ENCODE measurements around the gene PROX2.

Gene PROX2

DNA sequence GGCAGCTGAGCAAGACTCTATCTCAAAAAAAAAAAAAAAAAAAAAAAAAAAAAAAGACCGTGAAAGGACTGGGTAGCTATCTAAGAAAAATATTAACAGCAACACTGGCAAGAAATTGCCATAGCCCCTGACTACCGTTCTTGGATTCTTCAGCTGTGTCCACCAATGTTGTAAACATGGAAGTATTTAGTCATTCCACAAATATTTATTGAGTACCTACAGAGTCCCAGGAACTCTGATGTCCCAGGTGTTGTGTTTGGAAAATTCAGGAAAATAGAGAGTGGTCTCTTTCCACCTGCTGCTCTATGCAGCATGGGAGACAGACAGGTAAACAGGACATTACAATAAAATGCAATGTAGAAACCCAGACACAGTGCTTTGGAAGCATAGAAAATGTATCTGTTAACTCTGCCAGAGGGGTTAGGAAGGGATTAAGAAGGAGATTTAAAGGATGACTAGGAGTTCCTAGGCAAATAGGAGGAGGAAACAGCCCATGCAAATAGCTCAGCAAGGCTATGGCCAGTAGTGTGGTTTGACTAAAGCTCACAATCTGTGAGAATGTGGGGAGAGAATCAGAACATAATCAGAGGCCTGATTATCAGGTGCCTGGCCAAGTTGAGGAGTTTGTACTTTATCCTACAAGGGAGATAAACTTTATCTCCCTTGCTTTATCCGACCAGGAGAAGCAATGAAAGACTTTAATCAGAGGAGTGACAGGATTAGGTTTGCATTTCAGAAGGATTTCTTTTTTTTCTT, 3.7 kb upstream of the PROX2 start:
- FAIRE-seq = no peak

DNA sequence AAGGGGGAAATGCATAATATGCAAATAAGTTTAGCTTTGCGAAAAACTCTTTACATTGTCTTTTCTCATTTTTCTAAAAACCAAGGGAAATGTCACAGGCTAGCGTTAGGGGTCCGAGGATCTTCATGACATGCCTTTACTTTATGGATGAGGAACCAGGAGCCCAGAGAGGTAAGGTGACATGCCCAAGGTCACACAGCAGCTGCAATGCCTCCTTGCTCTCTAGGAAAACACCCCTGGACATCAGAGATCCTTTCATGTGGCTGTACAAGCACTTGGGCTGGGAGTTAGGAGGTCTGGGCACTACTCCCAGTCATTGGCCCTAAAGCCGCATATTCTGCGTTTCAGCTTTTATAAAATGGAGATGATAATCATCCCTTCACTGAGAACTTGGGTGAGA, 741 bp downstream of the PROX2 start:
- no peak for FAIRE-seq

DNA sequence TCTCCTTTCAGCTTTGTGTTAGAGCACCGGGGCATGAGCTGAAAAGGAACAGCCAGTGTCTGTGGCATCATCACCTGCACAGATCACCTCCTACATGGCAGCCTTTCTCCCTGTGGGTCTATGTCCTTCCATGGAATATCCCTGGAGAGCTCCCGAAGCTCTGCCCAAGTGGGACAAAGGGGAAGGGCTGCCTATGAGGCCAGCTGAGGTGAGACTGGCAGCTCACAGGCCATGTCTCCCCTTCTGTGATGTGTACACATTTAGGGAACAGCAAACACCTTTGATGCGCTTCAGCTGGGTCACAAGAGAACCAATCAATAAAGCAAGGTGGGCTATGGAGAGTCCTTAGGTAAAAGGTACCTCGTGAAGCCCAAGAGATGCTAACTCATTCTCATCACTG, 4.1 kb downstream of the PROX2 start:
- FAIRE-seq = no peak

DNA sequence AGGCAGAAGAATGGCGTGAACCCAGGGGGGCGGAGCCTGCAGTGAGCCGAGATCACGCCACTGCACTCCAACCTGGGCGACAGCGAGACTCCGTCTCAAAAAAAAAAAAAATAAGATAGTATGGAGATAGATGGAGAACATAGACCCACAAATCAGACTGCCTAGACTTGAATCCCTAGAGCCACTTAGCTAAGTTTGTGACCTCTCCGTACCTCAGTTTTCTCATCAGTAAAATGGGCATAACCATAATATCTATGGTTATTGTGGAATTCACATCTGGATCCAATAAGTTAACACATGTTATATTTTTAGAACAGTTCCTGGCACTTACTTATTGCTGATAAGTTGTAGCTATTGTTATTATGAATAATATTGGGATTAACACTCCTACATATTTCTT, 7.2 kb downstream of the PROX2 start:
- FAIRE-seq = no peak

DNA sequence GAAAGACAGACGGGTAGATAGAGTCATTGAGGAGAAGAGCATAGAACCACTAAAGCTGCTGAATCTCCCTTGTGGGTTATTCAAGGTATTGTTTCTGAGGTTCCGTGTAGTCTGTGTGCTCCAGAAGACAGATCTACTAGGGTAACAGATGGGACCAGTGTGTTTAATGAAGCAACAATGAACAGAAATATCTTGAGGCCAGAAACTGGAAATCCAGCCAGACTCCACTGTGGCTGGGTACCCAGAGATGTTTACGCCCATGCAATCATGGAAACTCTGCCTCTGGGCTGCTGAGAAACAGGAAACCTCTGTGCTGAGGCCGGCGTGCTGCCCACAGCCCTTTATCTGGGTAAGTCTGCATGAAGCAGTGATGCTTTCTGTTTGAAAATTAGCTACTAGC, 8.3 kb downstream of the PROX2 start:
- no peak for FAIRE-seq

DNA sequence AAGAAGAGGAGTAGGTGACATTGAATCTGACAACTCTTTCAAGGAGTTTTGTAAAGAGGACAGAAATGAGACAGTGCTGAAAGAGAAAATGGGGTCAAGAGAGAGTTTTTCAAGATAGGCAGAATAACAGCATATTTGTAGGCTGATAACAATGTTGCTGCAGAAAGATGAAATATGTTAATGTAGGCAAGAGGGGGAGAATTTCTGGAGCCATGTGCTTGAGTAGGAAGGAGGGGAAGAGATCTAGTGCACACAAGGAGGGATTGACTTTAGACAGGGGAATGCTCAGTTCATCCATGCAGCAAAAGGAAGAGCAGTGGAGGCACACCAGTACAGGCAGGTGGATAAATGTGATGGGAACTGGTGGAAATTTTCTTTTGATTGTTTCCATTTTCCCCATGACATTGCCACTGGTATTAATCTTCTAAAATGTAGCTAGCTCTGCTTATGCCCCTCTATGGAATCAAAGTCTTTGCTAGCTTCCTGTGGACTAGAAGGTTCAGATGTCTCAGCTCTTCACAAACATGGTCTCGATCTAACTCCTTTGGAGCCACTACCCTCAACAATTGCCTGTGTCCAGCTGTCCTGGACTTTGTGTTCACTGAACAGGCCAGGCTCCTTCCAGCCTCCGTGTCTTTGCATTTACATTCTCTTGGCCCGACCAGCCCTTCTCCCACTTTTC, 9.1 kb downstream of the PROX2 start:
- FAIRE-seq = no peak

DNA sequence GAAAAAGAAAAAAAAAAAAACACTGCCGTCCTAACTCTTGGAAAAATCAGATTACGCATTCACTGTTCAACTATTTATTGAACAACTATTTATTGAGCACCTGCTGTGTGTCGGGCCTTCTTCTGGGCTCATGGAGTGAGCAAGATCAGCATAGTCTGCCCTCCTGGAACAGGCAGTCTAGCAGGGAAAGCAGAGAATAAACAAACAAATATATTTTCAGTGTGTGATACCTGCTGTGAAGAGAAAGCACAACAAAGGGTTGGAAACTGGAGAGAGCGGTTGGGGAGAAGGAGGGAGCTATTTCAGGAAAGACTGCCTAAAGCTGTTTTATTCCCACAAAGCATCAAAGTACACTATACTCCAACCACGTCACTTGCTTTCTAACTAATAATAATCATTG, 10.8 kb downstream of the PROX2 start:
- FAIRE-seq = no peak

DNA sequence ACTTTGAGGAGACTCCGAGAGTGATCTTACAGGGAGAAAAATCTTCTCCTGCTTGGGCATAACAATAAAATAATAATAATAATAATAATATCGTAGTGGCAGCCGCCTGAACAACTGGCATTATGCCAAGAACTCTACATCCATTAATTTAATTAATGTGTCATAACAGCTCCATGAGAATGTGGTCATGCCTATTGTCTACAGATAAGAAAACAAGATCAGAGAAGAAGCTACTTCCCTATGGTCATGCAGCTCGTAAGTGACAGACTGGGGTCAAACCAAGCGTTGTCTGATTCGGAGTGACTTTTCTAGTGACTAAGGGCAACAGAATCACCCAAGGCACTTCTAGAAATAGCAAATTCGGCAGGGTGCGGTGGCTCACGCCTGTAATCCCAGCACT, 11.7 kb downstream of the PROX2 start:
- no peak for FAIRE-seq

DNA sequence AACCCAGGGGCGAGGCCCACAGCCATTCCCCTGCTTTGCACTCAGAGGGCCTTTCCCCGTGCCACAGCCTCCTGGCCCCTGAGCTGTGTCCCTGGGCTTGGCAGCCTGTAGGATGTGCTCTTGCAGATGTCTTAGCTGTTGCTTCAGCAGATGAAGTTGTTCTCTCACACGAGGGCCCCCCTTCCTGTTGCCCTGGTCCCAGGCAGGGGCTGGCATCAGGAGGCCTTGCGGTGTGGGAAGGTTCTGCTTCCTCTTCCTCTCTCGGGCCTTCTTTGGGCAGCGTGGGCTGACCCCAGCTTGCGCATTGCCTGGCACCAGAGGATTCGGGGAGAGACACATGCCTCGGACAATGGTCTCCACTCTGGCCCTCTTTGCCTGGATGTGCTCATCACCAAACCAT, 12.7 kb downstream of the PROX2 start:
- FAIRE-seq = no peak

DNA sequence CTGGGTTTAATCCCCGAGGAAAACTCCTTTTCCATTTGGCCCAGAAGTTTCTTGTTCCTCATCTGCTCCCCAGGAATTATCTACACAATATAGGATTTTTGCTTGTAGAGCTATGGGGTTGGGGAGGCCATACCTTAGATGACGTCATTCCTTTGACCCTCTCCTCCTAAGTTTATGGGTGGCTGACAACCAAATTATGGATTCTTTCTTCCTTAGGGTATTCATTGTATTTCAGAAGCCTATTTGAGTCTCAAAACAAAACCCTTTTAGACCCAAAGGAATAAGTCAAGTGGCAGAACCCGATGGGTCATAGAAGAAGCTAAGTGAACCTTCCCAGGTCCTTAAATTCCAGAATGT, 14.2 kb downstream of the PROX2 start:
- no peak for FAIRE-seq

DNA sequence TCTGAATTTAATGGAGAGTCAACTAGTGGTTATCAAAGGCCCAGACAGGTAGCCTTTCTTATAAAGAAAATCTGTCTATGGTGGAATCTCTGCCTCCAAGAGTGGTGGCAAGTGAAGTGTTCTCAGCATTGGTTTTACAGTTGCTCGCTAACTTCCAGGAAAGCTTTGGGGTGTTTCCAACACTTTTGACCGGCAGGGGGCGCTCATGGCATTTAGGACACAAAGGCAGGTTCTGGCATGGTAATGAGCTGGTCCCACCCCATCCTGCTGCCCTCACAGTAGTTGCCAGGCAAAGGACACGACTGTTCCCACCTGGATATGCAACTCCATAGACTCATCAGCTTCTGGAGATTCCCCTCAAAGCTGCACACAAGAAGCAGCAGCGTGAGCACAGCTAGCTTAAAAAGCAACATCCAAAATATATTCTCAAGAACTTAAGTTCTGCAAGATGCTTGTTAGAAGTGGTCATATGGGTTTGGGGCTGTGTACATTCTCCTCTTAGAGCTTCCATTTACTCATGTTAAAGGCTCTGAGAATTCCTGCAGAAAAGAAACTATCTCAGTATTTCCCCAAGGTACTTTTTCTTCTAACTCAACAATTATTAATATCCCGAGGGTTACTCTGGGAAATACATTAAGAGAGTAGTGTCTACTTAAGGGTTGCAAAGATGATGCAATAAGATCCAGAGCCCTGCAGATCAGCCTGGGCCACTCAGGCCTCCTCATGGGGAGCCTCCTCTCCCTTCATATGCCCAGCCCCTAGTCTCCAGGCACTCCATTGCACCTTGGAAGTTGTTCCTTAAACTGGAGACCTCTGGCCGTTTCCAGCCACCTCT, 14.8 kb downstream of the PROX2 start:
- peak; percentile 75 for FAIRE-seq

DNA sequence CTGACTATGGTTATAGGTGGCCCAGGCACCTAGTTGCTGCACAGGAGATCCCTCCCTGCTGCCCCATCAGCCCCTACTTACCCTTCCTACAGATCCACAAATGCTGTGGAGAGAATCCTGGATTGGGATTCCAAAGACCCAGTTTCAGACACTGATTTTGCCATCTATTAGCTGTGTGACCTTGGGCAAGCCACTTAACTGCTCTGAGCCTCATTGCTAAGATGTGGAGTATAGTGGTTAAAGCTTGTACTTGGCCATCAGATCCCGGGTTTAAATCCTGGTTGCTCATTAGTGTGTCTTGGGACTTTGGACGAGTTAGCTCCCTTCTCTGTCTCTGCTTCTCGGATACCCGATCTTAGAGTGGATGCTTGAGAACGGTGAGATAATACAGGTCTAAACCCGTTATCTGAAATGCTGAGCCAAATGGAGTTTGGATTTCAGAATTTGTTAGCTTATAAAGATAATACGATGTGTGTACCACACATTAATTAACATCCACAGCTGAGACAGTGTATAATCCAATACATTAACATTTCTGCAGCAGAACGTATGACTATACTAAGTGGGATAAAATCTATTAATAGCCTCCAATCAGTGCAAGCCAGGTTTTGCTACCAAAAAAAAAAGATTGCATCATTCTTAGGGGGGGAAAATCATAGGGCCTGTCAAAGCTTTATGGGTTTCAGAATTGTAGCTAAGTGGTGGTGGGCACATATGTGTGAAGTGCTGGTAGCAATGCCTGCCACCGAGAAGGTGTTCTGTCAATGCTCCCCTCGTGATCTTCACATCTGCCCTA, 16.0 kb downstream of the PROX2 start:
- FAIRE-seq = no peak

DNA sequence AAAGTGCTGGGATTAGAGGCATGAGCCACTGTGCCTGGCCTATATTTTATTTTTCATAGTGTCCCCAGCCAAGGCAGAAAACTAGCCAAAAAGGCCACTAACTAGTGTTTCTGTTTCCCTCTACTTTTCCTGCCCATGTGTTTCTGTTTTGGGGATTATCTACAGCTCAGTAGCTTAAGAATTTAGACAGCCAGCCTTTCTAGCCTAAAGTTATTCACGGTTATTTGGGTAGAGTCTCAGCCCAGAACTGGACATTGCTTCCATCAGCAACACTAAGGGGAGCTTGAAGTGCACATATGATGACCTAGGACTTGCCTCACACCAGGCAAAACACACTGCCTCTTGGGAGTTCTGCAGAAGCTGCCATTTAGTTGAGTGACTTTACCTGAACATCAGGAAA, 17.9 kb downstream of the PROX2 start:
- no peak for FAIRE-seq

DNA sequence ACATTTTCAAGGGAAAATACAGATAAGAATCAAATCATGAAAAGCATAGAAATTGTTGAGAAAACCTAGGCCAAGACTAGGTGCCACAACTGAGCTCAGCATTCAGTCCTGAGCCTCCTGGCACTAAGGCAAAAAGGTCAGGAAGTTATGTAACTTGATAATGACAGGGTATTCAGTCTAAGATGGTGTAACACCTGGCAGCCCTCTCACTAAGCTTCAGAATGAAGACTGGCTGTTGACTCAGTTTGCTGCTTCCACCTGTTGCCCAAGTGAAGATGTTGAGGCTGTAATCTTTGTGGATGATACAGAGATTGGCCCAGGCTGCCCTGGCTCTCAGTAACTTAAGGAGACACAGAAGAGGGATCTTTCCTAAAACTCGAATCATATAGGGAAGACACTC, 19.6 kb downstream of the PROX2 start:
- no peak for FAIRE-seq

DNA sequence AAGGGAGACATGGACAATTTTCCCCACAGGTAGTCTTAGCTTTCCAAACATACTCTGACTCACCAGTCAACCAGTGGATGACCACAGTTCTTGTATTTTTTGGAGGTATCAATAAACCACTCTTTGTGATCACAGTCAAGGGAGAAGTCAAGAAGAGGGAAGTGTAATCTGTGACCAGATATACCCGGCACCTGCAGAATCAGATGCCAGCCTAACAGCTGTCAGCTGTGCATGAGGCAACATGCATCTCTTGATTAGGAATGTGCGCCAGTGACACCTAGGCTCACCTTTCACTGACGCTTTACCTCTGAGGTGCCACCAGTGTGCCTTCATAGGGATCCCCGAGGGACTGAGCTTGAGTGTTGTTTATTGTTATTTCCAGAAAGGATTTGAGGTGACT, 20.0 kb downstream of the PROX2 start:
- no peak for FAIRE-seq

DNA sequence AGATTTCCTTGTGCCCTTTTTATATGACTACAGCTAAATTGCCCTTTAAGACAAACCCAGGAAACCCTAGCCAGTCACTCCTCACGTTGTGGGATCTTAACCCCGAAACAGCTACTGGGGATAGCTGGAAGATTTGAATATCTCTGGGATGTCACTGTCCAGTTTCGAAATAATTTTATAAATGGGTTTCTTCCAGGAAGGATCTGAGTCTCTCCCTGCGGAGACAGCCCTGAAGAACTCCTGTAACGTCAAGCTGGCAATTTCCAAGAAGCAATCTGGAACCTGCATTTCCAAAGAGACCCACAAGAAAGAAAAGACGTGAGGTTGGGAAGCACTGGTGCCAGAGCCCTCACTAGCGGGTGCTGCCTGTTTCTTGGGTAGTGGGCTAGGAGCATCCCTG, 20.9 kb downstream of the PROX2 start:
- no peak for FAIRE-seq

DNA sequence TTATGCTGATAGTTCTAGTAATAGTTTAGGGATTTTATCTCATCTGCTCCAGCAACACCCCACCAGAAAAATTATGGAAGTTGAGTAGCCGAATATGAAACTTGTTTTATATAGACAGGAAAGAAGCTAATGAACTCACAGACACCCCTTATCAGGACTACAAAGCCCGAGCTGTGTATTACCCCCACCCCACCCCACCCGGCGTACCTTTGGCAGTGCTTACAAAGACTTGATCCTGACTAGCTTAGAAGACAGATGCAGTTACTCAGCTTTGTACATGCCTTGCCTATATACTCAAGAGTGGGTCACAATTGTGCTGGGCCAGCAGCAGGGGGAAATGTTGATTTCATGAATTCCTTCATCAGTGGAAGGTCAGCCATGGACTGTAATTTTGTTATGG, 22.4 kb downstream of the PROX2 start:
- no peak for FAIRE-seq

DNA sequence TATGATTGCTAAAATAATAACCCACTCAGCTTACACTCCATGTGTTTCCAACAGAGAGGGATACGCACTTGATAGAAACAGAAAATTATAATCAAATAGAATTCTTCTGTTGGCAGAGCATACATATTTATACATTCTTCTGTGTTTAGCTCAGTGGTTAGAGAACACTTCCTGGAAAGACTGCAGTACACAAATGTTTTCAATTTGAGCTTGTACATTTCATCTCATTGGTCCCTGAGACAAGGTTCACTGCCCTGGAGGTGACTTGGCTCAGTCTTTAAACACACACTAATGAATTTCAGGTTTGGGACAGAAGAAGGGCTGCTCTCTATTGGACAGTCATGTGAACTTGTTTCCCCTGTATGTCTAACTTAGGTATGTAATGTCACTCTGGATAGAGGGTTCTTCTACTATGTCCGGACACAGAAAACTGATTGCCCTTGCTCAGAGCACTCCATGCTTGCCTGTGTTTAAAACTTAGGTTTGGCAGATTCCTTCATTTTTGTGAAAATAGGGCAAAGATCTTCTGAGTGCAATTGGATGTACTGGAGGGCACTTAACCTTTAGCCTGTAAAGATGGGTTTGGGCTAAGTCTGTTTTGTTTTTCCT, 22.9 kb downstream of the PROX2 start:
- FAIRE-seq = no peak

DNA sequence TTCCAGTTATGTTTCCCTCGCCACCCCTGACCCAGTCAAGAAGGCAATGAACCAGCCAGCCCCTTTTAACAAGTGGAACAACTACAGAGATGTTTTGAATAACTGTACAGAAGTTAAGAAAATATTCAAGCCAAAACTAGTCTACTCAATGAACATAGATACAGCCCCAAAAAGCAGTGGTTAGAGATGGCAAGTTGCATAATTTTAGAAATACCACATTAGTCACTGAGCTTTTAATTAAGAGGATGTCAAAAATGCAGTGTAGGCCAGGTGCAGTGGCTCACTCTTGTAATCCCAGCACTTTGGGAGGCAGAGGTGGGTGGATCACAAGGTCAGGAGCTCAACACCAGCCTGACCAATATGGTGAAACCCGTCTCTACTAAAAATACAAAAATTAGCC, 27.2 kb downstream of the PROX2 start:
- no peak for FAIRE-seq

DNA sequence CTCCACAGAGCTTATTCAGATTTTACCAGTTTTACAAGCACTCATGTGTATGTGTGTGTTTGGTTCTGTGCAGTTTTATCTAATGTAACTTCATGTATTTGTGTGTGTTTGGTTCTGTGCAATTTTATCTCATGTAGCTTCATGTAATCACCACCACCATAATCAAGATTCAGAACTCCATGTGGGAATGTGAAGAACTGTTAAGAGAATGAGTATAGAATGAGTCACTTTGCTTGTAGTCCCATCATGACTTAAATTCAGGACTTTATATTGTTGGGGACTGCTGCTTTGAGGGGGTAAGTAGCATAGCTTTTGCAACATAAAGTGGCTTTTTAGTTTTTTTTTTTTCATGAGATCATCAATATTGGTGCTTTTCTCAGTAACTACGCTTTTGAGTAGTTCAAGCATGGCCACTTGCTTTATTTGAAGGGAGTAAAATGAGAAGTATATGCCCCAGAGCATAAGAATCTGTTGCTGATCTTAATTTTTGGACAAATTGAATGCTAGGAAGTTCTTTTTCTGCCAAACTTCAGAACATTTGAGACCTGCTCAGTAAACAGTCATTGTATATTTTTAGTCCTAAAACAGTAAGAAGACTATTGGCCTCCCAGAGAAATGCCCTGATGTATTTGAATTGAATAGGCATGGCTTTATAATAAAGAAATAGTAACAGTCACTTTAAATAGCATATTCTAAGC, 28.8 kb downstream of the PROX2 start:
- FAIRE-seq = no peak

DNA sequence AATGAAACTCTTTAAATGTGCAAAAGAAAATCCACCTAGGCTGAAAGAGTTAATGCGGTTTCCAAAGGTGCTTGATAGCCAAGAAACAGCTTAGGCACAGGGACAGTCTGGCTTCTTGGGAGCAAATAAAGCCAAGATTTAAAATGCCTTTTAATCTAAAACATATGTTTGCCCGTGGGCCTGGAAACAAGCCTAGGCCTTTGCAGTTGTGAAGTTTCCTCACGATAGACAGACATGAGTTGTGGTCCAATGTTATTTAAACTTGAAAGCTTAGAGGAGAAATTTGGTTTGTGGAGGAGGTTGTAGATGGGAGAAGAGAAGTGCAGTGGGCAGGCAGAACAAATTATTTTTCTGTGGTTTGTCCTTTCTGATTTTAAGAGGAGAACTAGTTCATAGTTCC, 29.8 kb downstream of the PROX2 start:
- no peak for FAIRE-seq

DNA sequence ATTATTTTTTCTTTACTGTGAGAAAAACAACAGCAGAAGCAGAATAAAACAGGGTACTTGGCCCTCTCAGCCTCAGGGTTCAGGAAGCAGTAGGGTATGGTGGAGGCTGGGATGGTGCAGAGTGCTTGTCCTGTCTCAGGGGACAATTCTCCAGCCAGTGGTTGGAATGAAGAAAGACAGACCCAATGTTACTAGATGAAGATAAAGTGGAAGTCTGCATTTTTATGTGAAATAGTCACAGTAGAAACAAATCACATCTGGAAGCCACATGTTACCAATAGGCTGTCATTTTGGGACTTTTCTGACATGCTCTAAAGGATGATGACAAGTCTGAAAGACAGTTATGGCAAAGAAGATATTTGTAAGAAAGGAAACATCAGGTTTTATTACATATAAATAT, 32.3 kb downstream of the PROX2 start:
- no peak for FAIRE-seq
